CD4-positive, alpha-beta T cell treated with Interleukin-17A for 1 hour (primary cell): ENCODE results near the gene KRT85.

Experiments
- DNase-seq: peaks from one replicate; pipeline ENCODE4 v3.0.0-alpha.2; 2020

The KRT85 gene

DNA sequence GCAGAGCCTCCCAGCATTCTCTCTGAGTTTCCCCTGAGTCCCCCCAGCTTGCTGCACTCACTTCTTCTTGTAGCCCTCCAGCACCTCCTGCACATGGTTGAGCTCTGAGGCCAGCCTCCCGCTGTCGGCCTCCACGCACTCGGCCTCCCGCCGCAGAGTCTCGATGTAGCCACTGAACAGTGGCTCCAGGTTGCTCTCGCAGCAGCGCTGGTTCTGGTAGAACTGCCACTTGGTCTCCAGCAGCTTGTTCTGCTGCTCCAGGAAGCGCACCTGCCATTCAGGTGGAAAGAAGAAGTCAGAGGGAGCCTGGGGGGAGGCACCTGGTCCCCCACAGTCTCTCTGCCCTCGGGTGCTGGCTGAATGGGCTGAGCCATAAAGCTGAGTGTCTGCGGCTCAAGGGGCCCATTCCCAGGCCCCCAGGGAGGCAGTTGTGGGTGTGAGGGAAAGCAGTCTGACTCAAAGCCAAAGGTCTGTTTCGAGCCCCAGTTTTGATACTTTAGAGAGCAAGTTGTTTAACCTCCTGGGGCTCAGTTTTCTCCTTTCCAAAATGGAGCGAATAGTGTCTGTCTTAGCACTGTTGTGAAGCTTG, 2.3 kb downstream of the KRT85 start:
- no peak for DNase-seq

DNA sequence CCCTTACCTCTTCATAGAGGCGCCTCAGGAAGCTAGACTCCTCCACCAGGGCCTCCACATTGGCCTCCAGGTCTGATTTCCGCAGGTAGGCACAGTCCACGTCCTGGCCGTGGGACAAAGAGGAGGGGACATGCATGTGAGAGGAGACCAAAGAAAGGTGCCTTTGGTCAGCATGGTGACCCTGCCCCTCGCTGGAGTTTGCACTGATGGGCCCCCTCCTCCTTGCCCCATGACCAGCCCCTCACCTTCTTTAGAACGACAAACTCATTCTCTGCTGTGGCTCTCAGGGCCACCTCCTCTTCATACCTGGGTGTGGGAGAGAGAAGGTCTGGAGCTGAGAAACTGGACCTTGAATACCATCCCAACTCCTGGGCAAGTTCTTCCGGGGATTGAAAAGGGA, 3.2 kb downstream of the KRT85 start:
- no peak for DNase-seq

DNA sequence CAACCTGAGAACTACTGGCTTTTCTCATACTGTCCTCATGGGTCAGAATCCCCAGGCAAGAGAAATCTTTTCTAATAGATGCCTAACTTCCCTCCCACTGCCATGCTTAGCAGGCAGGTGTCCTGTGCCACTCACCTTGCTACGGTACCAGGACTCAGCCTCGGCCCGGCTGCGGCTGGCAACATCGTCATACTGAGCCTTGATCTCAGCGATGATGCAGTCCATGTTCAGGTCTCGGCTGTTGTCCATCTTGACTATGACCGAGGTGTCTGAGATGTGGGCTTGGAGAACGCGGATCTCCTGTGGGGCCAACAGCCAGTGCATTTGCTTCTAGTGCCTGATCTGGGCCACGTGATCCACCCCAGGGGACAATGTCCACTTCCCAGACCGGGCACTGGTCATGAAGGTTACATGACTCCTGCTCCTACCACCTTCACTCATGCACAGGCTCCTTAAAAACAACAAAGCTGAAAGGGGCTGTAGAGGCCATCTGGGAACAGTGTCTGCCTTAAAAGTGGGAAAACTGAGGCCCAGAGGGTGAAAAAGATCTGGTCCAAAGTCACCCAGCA, 4.1 kb downstream of the KRT85 start:
- no peak for DNase-seq

DNA sequence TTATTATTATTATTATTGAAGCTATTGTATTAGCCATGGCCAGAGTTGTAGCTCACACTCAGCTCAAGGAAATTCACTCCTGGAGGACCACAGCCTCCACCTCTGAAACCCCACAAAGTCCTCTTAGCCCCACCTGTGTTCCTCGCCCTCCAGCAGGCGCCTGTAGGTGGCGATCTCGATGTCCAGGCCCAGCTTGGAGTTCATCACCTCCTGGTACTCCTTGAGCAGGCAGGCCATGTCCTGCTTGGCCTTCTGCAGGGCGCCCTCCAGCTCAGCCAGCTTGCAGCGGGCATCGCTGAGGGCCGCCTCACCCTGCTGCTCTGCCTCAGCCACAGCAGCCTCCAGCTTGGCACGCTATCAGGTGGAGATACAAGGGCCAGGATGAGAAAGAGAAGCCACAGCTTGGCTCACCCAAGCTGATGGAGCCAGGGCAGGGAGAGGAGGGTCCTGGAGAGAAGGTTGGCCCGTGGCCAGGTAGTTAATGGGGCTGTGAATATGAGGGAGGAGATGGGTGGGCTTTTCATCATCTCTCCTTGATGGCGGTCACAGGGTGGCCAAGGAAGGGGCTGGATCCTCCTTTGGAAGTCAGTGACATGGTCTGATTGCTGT, 5.1 kb downstream of the KRT85 start:
- DNase-seq = no peak

DNA sequence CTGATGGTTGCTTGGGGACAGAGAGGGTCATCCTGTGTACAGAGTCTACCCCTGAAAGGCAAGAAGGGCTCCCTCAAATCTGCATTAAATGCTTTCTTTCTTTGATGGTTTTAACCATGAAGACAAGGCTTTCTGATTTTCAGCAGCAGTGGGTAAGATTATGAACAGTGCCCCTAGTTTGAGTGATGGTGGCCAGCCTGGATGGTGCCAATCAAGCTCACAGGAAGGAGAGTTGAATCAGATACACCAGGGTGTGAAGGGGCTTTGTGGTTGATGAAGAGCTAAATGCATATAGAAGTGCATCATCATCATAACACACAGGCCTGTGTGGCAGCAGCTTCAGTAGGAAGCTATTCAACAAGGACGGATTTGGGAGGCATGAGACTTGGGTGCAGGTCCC, 5.7 kb downstream of the KRT85 start:
- DNase-seq = no peak

DNA sequence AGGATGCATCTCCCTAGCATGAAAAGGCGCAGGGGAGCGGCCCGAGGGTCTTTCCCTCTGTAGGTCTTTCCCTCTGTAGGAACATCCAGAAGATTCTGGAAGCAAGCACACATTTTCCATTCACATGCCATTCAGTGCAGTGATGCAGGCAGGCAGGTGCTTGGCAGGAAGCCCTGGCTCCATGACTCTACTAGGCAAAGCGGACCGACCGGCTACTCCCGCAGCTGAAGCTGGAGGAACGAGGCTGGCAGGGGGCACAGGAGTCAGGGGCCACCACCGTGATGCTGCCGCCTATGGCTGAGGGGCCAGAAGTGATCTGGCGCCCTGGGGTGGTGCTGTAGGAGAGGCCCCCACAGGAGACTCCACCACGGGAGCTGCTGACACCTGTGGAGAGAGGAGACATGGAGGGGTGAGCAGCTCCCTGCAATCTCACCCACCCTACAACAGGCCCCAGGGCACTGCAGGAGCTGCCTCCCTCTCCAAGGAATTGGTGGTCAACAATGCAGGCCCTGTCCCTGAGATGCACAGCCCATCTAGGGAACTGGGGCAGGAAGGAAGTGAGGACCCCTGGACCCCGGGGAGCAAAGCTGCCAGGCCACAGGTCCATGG, 6.5 kb downstream of the KRT85 start:
- no peak for DNase-seq

DNA sequence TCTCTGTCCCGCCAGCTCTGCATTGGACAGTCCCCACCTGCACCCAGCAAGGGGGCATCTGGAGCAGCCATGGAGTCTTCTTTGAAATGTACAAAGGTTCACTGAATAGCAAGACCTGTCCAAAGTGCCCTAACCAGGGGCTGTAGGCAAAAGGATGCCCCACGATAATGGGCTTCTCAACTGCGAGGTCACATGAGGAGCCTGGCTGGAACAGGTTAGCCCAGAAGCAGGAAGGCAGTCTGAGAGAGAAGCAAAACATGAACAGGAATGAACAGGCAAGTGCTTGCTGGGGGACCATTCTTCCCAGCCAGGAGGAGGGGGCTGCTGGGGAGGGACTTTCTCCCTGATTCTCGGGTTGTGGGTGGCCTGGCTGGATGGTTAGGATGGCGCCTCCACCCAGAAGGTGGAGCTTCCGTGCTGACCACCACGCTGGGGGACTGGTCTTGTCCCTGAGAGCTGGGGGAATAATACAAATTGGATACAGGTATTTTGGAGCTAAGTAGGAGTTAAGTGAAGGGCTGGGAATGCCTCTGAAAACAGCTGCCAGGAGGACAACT, 7.1 kb downstream of the KRT85 start:
- DNase-seq = no peak

DNA sequence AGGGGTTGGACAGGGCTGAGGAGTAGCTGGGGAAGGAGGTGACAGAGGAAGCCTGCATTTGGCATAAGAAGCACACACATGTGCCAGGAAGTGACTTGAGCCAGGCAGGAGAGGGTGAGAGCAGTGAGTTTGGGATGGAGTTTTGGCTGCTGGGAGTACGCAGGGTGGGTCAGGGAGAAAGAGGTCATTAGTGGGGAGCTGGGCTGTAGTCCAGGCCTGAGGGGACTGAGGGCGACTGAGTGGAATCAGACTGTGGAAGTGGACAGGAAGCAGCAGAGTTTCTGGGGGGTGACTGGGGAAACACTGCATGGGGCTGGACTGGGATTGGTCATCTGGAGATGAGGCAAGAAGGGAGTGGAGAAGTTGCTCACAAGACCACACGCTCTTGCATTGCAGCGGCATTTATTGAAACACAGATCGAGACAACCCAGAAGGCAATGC, 7.6 kb downstream of the KRT85 start:
- no peak for DNase-seq

DNA sequence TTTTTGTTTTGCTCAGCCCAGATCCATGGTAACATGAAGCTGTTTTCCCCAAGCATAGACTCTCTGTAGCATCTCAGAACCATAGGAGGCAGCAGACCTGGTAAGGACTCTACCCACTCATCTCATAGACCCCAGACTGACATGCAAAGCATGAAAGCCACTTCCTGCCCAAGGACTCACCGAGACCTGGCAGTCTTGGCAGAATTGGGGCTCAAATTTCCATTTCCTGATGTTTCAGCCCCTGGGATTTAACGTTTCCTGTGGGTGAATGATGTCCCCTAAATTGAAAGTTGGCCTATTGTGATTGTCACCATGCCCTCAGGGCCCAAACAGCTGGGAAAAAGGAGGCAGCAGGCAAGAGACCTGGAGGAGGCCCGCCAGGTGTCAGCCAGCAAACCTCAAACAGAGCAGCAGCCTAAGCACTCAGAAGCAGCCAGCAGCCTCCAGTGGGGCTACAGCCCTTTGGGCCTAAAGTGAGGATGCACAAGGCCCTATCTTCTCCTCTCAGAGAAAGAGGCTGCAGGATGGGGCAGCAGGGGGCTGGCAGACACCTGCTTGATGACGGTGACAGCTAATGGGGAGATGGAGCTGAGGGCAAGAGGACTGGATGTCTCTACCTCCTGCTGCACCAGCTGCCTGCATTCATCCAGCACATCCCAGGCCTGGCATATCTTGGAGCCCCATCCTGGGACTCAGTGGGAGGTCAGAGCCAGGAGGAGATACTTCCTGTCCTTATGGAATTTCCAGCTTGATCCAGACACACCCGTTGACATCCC, 8.5 kb downstream of the KRT85 start:
- DNase-seq = peak; percentile 26

DNA sequence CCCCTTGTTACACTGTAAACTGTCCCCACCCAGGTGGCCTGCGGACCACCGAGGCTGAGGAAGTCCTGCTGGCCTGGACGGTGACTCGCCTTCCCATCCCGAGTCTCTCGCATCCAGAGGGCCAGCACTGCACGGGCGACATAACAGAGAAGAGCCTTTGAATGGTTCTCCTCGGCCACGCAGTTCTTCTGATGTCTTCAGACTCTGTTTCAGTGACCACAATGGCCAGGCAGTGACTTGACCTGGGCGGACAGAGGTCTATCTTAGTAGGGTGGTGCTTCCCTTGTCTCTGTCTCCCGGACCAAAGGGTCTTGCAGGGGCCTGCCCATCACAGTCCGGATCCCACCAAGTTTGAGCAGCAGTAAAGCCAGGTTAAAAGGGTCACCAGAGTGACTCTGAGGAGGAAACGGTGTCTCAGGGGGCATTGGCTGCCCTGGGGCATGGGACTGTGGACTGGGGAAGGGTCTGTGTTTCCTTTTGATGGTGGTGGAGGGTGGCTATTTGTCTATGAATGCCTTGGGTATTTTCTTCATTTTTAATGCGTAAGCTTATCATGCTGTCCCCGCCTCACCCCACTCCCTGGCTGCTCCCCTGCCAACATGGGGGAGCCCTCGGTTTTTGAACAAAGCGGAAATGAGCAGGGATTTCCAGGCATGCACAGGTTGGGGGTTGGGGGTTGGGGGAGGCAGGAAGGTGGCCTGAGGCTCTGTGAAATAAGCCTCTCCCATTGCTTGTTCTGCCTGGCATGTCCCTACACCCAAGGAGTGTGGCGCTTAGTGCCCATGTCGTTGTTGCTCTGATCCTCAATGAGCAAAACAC, 10.3 kb downstream of the KRT85 start:
- DNase-seq = no peak

DNA sequence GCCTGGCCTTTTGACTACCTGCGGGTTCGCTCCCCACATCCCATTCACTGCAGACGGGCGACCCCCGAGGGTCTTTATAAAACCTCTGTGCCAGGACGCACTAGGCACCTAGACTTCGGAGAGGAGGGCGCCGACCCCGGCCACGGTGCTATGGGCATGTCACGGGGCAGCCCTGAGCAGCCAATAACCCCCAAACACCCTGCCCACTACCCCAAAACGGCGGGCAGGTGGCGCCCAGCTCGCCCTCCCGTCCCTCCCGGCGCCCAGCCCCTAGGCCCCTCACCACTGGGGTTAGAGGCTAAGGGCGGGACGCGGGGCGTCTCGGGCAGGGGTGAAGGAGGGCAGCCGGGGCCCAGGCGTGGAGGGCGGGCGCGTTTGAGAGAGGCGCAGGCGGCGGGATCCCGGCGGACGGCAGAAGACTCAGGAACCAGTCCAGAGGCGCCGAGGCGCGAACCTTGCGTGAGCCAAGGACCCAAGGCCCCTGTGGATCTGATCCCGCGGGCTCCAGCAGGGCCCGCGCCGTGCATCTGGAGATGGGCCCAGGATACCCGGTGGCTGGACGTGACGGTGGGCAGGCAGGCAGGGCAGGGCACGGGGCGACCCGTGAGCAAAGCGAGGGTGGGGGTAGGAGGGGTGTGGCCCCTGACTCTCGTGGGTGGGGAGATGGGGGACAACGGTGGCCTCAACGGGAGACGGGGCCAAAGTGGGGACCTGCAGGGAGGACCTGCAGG, 11.1 kb downstream of the KRT85 start:
- DNase-seq = no peak

DNA sequence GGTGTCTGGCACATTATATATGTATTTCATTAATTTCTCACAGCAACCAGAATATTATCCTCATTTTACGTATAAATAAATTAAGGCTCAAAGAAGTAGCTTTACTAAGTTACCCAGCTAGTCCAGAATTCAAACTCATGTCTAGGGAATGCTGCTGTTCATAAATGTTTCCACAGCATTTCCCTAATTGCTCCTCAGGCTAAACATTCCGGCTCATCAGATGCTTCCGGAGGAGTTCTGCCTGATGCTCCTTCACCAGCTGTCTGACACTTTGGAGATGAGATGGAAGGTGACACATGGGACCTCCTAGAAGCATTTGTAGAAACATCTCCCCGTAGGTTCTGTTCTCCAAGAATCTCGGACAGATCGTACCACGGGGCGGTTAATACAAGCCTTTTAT, 12.1 kb downstream of the KRT85 start:
- no peak for DNase-seq

DNA sequence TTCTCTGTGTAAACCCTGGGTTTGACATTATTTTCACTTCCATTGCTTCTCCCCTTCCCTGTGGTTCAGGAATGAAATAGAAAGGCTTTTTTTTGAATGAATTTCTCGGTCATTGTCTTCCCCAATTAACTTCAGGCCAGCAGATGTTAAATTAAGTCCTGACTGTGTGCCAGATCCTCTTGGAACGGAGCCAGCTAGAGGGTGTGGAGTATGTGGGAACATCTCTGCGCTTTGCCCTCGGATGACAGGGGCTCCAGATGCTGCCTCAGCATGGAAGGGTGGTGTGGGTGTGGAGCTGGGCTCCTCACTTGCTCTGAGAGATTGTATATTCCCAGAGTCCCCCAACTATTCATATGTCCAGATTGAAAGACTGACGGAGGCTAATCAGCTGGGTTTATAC, 13.1 kb downstream of the KRT85 start:
- DNase-seq = no peak

DNA sequence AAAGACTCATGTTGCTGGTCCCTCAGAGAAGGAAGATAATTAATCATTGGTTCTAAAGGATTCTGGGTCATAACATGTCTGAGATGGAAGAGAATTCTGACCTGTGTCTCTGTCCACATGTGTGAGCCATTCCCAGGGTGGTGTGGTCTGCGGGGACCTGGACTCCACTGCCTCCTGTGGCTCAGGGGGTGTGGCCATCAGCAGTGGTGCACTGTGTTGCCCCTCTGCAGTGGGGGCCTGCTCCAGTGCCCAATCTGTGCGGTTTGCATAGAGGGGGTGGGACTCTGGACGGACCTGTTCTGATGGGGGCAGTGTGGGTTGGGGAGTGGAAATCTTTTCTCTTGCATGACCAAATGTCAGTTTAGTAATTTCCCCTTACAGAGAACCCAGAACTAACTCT, 13.5 kb downstream of the KRT85 start:
- DNase-seq = no peak

DNA sequence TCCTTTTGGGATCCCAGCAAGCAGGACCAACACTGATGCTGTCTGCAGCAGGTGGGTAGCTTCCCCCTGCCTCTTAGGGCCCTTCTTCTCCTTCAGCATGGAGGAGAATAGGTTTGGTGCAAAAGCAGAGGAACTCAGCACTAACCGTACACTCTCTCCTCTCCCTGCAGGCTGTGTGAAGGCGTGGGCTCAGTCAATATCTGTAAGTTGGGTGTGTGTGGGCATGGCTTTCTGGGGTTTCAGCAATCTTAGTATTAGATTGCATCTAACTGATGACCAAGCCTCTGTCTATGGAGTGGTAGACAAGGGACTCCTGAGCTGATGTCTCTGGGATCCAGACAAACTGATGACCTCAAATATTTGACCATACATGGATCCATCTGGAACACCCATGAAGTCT, 14.3 kb downstream of the KRT85 start:
- no peak for DNase-seq

DNA sequence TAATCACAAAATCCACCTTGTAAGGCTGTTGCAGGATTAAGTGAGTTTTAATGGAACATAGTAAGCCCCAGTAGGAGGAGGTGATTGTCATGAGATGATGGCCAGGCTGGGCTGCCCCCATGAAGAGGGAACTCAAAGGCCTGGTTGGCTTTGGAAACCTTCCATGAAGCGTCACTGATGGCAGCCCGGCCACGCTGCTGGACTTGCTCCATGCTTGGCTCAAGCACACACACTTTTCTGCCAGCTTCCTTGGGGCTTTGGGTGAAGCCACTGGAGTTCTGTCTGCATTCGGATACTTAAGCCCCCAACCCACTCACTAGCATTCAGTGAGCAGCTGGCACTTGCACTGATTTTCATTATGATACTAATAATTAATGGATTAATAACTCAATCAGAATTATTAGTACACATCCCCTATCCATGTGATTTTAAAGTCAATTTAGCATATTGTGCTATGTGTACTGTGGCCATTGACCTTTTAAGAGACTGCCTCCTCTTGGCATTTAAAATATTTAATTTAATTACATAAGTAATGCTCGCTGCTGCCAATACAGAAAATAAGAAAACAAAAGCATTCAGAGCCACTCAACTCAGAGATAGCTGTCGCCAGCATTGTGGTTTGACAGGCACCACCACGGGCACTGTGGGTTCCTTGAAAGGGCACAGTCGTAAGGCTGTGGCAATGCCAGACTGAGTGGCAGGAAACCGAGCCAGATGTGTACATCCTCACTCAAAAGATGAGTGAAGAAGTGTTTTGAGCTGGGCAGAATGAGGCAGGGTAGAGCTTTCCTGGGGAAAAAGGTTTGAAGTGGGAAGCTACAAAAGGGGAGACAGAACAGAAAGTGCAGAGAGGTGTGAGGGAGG, 15.9 kb downstream of the KRT85 start:
- peak; percentile 70 for DNase-seq

DNA sequence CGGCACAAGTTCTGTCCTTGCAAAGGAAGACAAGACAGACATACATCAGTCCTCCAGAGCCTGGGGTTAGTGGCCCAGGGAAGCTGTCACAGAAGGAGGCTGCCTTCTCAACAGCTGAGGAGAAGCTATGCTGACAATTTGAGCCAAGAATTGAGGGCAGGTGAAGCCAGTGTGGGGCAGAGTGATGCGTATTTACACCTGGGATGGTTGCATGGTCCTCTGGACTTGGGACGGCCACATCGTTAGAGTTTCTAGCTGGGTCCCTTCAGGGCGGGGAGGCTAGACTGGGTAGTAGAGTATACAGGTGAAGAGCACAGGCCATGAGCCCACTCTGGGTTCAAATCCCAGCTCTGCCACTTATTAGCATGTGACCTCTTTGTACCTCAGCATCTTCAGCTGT, 16.5 kb downstream of the KRT85 start:
- no peak for DNase-seq

DNA sequence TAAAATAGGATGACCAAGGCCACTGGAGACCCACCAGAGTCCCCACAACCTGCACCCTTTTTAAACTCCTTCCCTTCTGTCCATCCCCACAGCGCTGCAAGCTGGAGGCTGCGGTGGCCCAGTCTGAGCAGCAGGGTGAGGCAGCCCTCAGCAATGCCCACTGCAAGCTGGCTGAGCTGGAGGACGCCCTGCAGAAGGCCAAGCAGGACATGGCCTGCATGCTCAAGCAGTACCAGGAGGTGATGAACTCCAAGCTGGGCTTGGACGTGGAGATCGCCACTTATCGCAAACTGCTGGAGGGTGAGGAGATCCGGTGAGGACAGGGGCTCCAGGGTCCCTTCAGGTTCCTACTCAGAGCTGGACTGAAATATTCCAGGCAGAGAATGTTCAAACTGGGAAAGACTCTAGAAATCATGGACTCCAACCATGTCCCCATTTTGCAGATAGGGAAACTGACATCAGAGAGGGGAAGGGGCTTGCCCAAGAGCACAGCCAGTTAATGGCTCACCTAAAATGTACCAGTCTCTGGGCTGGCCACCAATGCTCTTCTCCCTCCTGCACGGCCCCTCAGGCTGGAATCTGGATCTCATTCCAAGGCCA, 17.2 kb downstream of the KRT85 start:
- DNase-seq = no peak

DNA sequence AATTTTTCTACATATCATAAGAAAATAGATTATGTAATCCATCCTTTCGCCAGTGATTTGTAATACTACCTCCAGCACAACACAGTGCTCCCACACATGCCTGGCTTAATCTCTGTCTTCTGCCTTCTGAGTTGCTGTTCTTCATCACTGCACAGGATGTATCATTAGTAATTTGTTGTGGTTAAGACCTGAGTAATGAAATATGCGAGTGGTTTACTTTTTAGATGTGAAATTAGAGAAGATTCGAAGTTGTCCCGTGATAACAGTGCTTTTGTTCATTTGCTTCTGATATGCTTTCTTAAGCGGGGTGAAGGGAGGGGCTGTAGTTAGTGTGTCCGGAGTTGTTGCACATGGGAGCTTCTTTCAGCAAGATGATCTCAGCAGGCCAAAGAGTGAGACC, 18.1 kb downstream of the KRT85 start:
- DNase-seq = no peak
